COLO668 (cell line): ENCODE measurements around the gene KCTD21.
"Not testable (repeated sequence)": the region's sequence is repeated elsewhere in the genome, so short reads cannot be mapped to it uniquely, and the experiment has no call there.

ENCODE experiments used
- DNase-seq: peaks from one replicate; lab custom pipeline; 2025; ENCODE audit not compliant: unreplicated experiment; lab: John Stamatoyannopoulos, UW

Gene KCTD21

DNA sequence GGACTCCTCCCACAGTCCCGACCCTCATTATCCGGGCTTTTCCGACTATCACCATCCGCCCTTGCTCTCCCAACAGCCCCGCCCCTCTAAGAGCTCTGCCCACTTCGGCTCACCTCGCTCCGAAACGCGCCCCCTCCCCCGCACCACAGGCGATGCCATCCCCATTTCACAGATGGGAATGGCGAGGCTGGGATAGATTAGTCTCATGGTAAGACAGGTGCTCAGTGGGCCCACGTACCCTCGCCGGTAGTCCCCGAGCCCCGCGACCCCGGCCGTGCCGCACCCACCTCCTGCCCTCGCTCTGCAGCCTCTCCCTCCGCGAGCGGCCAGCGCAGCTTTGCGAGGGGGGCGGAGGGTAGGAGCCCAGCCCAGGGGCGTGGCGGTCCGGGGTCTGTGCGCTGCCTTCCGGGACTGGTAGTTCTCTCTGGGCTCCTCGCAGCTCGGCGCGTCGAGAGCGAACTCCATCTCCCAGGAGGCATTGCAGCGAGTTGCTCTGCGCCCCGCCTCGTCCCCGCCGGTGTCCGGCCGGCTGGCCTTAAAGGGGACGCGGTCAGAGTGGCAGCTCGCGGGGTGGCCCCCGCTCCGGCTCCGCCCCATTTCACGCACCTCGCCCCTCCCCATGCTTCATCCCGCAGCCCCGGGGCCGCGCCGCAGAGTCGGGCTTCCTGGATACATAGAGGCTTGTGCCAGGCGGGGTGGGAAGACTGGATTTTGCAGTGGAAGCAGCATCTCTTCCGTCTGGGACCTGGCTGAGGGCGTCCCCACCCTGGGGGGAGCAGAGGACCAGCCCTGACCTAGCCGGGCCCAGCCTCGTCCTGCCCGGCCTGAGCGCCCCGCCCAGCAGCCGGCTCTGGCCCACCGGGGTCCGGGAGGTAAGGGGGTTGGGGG lies at the start of gene KCTD21, which contains the start of gene USP35:
TSS of gene KCTD21 (minus strand) at position 341 of the 888 bp plus-strand sequence. CDS start 14,072 bp downstream, outside the sequence.
TSS of gene USP35 (plus strand) at position 634 of the 888 bp plus-strand sequence. CDS start 7,327 bp downstream, outside the sequence.
- DNase-seq: peak; percentile 96

DNA sequence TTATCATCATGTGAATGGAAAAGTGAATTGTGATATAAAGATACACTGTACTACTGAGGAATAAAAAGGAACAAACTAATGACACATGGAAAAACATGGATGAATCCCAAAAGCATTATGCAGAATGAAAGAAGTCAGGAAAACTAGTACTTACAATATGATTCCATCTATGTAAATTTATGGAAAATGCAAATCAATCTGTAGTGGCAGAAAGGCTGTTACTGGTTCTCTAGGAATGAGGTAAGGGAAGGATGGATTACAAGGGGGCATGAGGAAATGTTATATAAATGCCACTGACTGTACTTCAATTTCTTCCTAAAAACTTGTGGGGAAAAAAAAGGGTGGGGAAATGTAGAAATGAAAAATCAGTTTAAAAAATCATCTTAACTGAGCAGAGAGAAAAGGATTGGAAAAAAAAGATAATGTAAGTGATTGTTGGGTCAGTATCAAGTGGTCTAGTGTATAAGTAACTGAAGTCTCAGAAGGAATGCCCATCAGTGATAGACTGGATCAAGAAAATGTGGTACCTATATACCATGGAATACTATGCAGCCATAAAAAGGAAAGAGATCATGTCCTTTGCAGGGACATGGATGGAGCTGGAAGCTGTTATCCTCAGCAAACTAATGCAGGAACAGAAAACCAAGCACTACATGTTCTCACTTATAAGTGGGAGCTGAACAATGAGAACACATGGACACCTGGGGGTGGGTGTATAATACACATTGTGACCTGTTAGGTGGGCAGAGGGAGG lies 49.0 kb upstream of the KCTD21 start:
- DNase-seq: no peak

DNA sequence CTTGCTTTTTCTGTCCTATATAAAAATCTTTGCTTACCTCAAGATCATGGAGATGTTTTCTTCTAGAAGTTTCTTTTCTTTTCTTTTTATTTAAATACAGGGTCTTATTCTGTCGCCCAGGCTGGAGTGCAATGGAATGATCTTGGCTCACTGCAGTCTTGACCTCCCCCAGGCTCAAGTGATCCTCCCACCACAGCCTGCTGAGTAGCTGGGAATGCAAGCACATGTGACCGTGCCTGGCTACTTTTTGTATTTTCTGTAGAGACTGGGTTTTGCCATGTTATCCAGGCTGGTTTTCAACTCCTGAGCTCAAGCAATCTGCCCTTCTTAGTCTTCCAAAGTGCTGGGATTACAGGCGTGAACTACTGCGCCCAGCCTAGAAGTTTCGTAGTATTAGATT lies 45.6 kb upstream of the KCTD21 start:
- DNase-seq: no peak

GRCh38 chr11:78233046-78233445 lies 44.6 kb upstream of the KCTD21 start:
- DNase-seq: not testable (repeated sequence)

- no peak for DNase-seq
These were observed 43.6 kb upstream of the KCTD21 start for GRCh38 chr11:78231962-78232501.

GRCh38 chr11:78230161-78230877 lies 41.9 kb upstream of the KCTD21 start:
- no peak for DNase-seq

- no peak for DNase-seq
These were observed 40.7 kb upstream of the KCTD21 start for GRCh38 chr11:78229106-78229505.

- peak; percentile 39 for DNase-seq
These were observed 40.0 kb upstream of the KCTD21 start for GRCh38 chr11:78228467-78228866.

DNA sequence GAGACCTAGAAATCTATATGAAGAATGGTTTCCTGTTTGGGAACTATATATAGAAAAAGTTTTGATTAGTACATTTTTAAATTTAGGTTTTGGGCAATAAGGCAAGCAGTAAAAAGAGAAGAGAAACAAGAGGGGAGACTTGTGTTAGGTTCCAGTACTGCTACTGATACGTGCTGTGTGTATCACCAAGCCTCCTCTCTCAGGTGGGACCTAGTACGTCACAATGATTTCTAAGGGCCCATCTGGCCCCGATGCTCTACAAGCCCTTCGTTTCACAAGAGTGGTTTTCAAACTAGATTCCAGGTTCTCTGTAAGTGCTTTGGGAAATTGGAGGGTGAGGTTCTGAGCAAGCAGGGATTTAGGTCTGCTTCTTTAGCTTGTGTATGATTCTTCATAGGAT lies 39.5 kb upstream of the KCTD21 start:
- no peak for DNase-seq

- no peak for DNase-seq
These were observed 38.6 kb upstream of the KCTD21 start for GRCh38 chr11:78226684-78227680.

DNA sequence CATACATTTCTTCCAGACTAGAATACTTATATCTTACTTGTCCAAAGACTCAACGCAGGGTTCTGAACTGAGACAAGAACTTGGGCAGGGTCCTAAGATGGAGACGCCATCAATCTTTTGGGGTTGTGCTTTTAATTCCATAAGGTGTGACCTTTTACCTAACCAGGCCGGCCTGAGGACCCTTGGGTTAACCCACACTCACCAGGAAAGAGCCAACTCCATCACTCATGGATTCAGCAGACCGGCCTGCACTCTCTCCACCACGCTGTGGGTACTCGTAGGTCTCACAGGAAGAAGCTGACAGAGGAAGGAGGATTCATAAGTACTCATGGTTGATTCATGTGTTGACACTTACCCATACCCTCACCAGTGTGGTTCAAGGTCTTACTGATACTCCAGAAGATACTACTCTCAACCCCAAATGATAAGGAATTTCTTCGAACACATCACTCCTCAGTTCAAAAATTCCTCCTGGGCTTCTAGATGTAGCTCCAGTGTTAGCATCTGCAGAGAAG lies 36.5 kb upstream of the KCTD21 start:
- no peak for DNase-seq

DNA sequence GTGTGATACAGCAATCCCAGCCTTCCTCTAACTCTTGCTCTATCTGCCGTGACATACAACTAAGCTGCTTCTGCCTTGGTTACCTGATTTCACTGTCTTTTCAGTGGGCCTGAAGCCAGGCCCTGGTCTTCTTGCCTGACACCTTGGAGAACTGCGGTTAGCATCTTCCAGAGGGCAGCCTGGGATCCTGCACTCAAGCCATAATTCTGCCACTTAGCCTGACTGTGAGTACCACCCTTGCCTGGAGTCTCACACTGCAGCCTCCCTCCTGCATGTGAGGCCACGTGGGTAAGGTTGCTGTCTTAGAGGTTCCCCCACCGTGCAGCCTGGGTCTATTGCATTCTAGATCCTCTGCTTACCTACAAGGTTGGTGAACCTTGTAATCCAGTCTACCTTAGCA lies 36.1 kb upstream of the KCTD21 start:
- no peak for DNase-seq

DNA sequence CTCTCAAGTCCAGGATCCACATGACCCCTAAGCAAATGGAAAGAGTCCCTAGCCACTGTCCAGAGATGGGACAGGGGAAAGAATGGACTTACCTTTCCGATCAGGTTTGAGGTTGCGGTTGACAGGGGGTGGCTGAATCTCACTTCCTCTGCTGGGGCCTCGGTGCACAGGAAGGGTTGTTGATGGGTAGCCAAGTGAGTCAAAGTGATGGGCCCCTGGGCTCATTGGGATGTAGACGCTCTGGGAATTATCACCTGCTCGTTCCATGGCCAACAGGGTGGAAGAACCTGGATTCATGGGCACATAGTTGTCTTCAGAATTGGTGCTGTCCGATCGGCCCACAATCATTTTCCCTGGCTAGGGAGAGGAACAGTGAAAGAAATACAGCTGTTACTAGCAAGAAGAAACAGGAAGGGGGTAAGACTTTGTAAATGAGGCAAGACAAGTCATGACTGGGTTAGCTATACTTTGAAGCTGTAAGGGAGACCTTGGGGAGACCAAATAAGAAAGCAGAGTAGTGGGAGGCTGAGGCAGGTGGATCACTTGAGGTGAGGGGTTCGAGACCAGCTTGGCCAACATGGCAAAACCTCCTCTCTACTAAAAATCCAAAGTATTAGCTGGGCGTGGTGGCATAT lies 35.0 kb upstream of the KCTD21 start:
- DNase-seq: no peak

DNA sequence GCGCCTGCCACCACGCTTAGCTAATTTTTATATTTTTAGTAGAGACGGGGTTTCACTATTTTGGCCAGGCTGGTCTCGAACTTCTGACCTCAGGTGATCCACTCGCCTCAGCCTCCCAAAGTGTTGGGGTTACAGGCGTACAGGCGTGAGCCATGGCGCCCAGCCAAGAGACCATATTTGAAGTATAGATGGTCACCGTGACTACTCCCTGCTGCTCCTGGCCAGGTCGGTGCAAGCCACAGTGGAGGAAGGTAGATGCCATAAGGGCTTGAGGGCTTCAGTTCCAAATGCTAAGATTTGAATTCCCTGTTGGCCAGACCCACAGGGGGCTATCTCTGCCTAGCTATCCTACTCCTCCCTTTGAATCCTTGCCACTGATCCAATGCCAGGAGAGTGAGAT lies 34.3 kb upstream of the KCTD21 start:
- not testable (repeated sequence) for DNase-seq

- DNase-seq: no peak
These were observed 33.2 kb upstream of the KCTD21 start for GRCh38 chr11:78221396-78222315.

GRCh38 chr11:78220218-78221157 lies 32.1 kb upstream of the KCTD21 start:
- DNase-seq: no peak
